Smooth muscle cell (in vitro differentiated cells): ENCODE data around the gene VWF. TPM values are rescaled to one million over a fixed set of nuclear protein-coding genes. Genes with fewer than 3 reads are reported as not detected.

Source experiments
- DNase-seq: peaks from one replicate; lab custom pipeline; 2025; ENCODE audit not compliant: unreplicated experiment; lab: John Stamatoyannopoulos, UW
- H2AFZ ChIP-seq: fragments of 200-600 bp; sonication (generic); 2 replicates; pipeline ENCODE4 v1.6.0; 2016; ENCODE audit warnings: antibody characterized with exemption, low read depth, mild to moderate bottlenecking
- H3F3A ChIP-seq: fragments of 200-600 bp; sonication (generic); 2 replicates; pipeline ENCODE4 v1.6.0; 2017; ENCODE audit warnings: antibody characterized with exemption, low read depth
- H3K27ac ChIP-seq: fragments of 200-600 bp; sonication (generic); 2 replicates; pipeline ENCODE4 v1.5.1; 2016; ENCODE audit warnings: low read depth, mild to moderate bottlenecking
- H3K27me3 ChIP-seq: fragments of 200-600 bp; sonication (generic); 2 replicates; pipeline ENCODE4 v1.6.1; 2016; ENCODE audit warnings: low read depth, mild to moderate bottlenecking
- H3K36me3 ChIP-seq: fragments of 200-600 bp; sonication (generic); 2 replicates; pipeline ENCODE4 v1.5.1; 2016; ENCODE audit warnings: low read depth
- H3K4me1 ChIP-seq: fragments of 200-600 bp; sonication (generic); 2 replicates; pipeline ENCODE4 v1.5.1; 2016; ENCODE audit warnings: low read depth
- H3K4me2 ChIP-seq: fragments of 200-600 bp; sonication (generic); 2 replicates; pipeline ENCODE4 v1.6.0; 2016; ENCODE audit warnings: mild to moderate bottlenecking
- H3K4me3 ChIP-seq: fragments of 200-600 bp; sonication (generic); 2 replicates; pipeline ENCODE4 v1.5.1; 2016; ENCODE audit warnings: mild to moderate bottlenecking
- H3K79me2 ChIP-seq: fragments of 200-600 bp; sonication (generic); 2 replicates; pipeline ENCODE4 v1.6.0; 2016; ENCODE audit warnings: low read depth, mild to moderate bottlenecking
- H3K9ac ChIP-seq: fragments of 200-600 bp; sonication (generic); 2 replicates; pipeline ENCODE4 v1.6.0; 2016; ENCODE audit warnings: low read depth
- H3K9me3 ChIP-seq: fragments of 200-600 bp; sonication (generic); replicated peaks from 2 replicates; pipeline ENCODE4 v1.5.1; 2016; ENCODE audit warnings: low read depth
- H4K20me1 ChIP-seq: fragments of 200-600 bp; sonication (generic); 2 replicates; pipeline ENCODE4 v1.6.0; 2016; ENCODE audit warnings: low read depth
- WGBS: methylation state at CpG from one replicate; pipeline ENCODE4 v1.1.7; 2016; ENCODE audit warnings: low lambda C conversion rate; 5-methylcytosine and 5-hydroxymethylcytosine counted together
- polyA plus RNA-seq: library from polyadenylated mRNA; unstranded; fragments of >200 nt; fragmentation: Nextera tagmentation; extraction: Ambion mirVana; gene quantifications from 2 replicates; pipeline ENCODE4 v1.2.1, GENCODE V29; 2016
- total RNA-seq: library from RNA; depleted of rRNA; stranded (reverse); fragments of >200 nt; gene quantifications from 2 replicates; pipeline ENCODE4 v1.2.3, GENCODE V29; 2014
- TF ChIP-seq, protein P1 (sequence below): fragments of 200-600 bp; sonication (generic); IDR thresholded peaks from 2 replicates; pipeline ENCODE4 v1.5.1; 2017; ENCODE audit warnings: borderline replicate concordance, mild to moderate bottlenecking, antibody characterized with exemption; ENCODE audit not compliant: insufficient read depth, poor library complexity, severe bottlenecking

Gene VWF
- total and polyA plus RNA-seq, 2 experiments from 2014 or later = 0.19 TPM; not detected in 1

DNA sequence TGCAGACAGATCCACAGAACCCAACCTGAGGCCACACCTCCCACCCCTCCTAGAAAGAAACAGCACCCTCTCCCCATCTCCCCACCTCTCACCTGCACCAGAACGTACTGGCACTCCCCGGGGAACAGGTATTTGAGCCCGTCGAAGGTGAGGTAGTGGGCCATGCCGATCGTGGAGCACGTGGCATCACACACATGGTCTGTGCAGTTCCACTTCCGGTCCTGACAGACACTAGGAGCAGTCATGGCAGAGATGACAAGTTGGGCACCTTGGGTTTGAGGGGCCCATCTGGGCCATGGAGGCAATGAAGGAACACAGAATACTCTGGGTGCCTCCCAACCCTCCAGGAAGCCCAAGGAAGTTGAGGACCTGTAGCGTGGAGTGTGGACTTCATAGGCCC lies 89.9 kb downstream of the VWF start:
- no peak overlapping the region for H3K4me3 ChIP-seq
- no peaks in the 10 kb centered on the region for H3K79me2 ChIP-seq
- no peak overlapping the region for H2AFZ ChIP-seq
- TF ChIP-seq, protein P1, sequence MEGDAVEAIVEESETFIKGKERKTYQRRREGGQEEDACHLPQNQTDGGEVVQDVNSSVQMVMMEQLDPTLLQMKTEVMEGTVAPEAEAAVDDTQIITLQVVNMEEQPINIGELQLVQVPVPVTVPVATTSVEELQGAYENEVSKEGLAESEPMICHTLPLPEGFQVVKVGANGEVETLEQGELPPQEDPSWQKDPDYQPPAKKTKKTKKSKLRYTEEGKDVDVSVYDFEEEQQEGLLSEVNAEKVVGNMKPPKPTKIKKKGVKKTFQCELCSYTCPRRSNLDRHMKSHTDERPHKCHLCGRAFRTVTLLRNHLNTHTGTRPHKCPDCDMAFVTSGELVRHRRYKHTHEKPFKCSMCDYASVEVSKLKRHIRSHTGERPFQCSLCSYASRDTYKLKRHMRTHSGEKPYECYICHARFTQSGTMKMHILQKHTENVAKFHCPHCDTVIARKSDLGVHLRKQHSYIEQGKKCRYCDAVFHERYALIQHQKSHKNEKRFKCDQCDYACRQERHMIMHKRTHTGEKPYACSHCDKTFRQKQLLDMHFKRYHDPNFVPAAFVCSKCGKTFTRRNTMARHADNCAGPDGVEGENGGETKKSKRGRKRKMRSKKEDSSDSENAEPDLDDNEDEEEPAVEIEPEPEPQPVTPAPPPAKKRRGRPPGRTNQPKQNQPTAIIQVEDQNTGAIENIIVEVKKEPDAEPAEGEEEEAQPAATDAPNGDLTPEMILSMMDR = no peak
- no peaks in the 10 kb centered on the region for H3K27me3 ChIP-seq
- no peak overlapping the region for H3K4me2 ChIP-seq
- no peak overlapping the region for H3K9ac ChIP-seq
- 93% methylated on average over 9 of the region's 9 CpGs for WGBS
- no peak overlapping the region for H3K27ac ChIP-seq
- H3K9me3 ChIP-seq = no peaks in the 10 kb centered on the region
- DNase-seq = no peak
- H4K20me1 ChIP-seq = no peaks in the 10 kb centered on the region
- no peaks in the 10 kb centered on the region for H3K36me3 ChIP-seq
- no peaks in the 10 kb centered on the region for H3F3A ChIP-seq
- no peaks in the 10 kb centered on the region for H3K4me1 ChIP-seq

DNA sequence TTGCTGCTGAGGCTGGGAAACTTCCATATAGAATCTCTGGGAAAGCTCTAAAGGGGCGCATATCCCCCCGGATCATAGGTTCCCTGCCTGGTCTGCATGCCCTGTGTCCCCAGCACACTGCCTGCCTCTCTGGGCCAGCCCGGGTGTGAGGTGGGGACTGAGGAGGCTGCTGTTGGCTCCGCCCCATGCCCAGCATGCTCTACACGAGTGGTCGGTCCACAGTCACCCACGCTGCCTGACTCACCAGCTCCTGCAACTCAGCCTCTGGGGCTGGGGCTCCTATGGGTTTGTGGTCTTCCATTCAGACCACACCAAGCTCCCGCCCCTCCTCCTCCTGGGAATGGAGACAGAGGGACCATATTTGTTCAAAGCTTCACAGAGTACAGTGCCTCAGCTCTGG lies 90.9 kb downstream of the VWF start:
- H3K4me3 ChIP-seq = no peak overlapping the region
- H3K27ac ChIP-seq = no peak overlapping the region
- no peaks in the 10 kb centered on the region for H3K79me2 ChIP-seq
- H3K9ac ChIP-seq = no peak overlapping the region
- no peaks in the 10 kb centered on the region for H3K36me3 ChIP-seq
- no peaks in the 10 kb centered on the region for H4K20me1 ChIP-seq
- no peaks in the 10 kb centered on the region for H3K4me1 ChIP-seq
- H3F3A ChIP-seq = no peaks in the 10 kb centered on the region
- TF ChIP-seq, protein P1 = no peak
- peak overlapping the region; percentile 34 for H2AFZ ChIP-seq
- WGBS = 72% methylated on average over 5 of the region's 8 CpGs
- H3K27me3 ChIP-seq = no peaks in the 10 kb centered on the region
- no peaks in the 10 kb centered on the region for H3K9me3 ChIP-seq
- peak overlapping the region; percentile 52 for H3K4me2 ChIP-seq
- DNase-seq = no peak

DNA sequence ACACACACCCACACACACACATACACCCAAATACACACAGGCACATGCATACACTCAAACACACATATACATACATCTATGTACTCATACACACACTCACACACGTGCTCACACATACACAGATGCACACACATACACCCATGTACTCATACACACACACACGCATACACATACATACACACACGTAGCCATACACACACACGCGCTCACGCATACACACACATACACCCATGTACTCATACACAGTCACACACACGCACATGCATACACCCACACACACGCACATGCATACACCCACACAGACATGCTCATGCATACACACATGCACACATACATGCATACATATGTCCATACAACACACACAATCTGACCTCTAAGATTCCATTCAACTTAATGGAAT lies 91.7 kb downstream of the VWF start:
- no peak for DNase-seq
- Histone ChIP-seq H4K20me1 (no peaks in the 10 kb centered on the region), H3K4me2 (no peak overlapping the region), H3K4me1 (no peaks in the 10 kb centered on the region), H3K27me3 (no peaks in the 10 kb centered on the region), H3K36me3 (no peaks in the 10 kb centered on the region), H3K27ac (no peak overlapping the region), H2AFZ (no peak overlapping the region), H3K4me3 (no peak overlapping the region), H3K9me3 (peaks cover under 1% of the 10 kb centered on the region), H3K9ac (no peak overlapping the region), H3K79me2 (no peaks in the 10 kb centered on the region), H3F3A (no peaks in the 10 kb centered on the region)
- 92% methylated on average over 8 of the region's 8 CpGs for WGBS
- TF ChIP-seq, protein P1 = no peak

DNA sequence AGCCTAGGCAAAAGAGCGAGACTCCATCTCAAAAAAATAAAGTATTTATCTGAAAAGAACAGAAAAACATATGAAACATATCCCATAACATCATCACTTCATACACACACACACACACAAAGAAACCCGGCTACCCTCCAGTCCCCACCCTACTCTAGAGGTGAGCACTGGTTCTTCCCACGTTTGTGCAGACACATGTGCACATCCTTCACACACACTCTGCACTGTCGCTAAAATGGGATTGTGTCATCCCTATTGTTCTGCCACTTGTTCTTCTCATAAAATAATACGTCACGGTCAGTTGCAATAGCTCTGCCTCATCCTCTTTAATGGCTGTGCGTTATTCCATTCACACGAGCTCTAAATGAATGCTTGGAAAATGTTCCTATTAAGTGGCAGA lies 93.5 kb downstream of the VWF start:
- Histone ChIP-seq H3K9ac (no peak overlapping the region), H4K20me1 (no peaks in the 10 kb centered on the region), H3K27me3 (no peaks in the 10 kb centered on the region), H3K79me2 (no peaks in the 10 kb centered on the region), H2AFZ (no peak overlapping the region), H3K27ac (no peak overlapping the region), H3K4me1 (no peaks in the 10 kb centered on the region), H3F3A (no peaks in the 10 kb centered on the region), H3K9me3 (peaks cover 3% of the 10 kb centered on the region), H3K36me3 (no peaks in the 10 kb centered on the region), H3K4me3 (no peak overlapping the region), H3K4me2 (no peak overlapping the region)
- TF ChIP-seq, protein P1 = no peak
- WGBS = 77% methylated on average over 8 of the region's 8 CpGs
- DNase-seq = no peak
